DND-41 (cell line): ENCODE data around the gene PRR29.
"Not testable (repeated sequence)": the region's sequence is repeated elsewhere in the genome, so short reads cannot be mapped to it uniquely, and the experiment has no call there.

ENCODE experiments used
- ATAC-seq: fragments of 200-7000 bp; cut with Tn5 transposase; 3 replicates; pipeline ENCODE4 v1.9.1; 2021; ENCODE audit warnings: low read depth; ENCODE audit not compliant: insufficient read depth
- DNase-seq: peaks from one replicate; pipeline ENCODE4 v3.0.0-alpha.2; 2020
- H2AFZ ChIP-seq: 2 replicates; pipeline ENCODE4 v1.6.0; 2012; ENCODE audit warnings: low read depth, low read length
- H3K27ac ChIP-seq: 2 replicates; pipeline ENCODE4 v1.5.1; 2012; ENCODE audit warnings: low read length, inconsistent platforms
- H3K27me3 ChIP-seq: fragments of 200-600 bp; sonication (generic); 2 replicates; pipeline ENCODE4 v1.6.0; 2012; ENCODE audit warnings: low read length, mild to moderate bottlenecking, inconsistent platforms; ENCODE audit not compliant: insufficient read depth, poor library complexity
- H3K36me3 ChIP-seq: 2 replicates; pipeline ENCODE4 v1.5.1; 2012; ENCODE audit warnings: low read length, inconsistent platforms; ENCODE audit not compliant: insufficient read depth
- H3K4me1 ChIP-seq: 2 replicates; pipeline ENCODE4 v1.5.1; 2012; ENCODE audit warnings: mild to moderate bottlenecking, low read length; ENCODE audit not compliant: insufficient read depth
- H3K4me2 ChIP-seq: 2 replicates; pipeline ENCODE4 v1.6.0; 2012; ENCODE audit warnings: mild to moderate bottlenecking, moderate library complexity, low read length, inconsistent platforms; ENCODE audit not compliant: insufficient read depth
- H3K4me3 ChIP-seq, 2 experiments: fragments of 200-600 bp in 1 of 2; shearing (Covaris generic) in 1 of 2; 2 replicates each; pipeline ENCODE4 v1.5.1; 2012 to 2016; ENCODE audit warnings: inconsistent platforms in 2 of 2, low read length in 2 of 2, mild to moderate bottlenecking in 2 of 2, low read depth in 1 of 2, moderate library complexity in 1 of 2
- H3K79me2 ChIP-seq: 2 replicates; pipeline ENCODE4 v1.6.0; 2012; ENCODE audit warnings: low read length, inconsistent platforms; ENCODE audit not compliant: insufficient read depth
- H3K9ac ChIP-seq: 2 replicates; pipeline ENCODE4 v1.6.0; 2012; ENCODE audit warnings: low read depth, mild to moderate bottlenecking, inconsistent platforms, low read length, moderate library complexity
- H3K9me3 ChIP-seq: 2 replicates; pipeline ENCODE4 v1.5.1; 2012; ENCODE audit warnings: low read length, moderate library complexity, mild to moderate bottlenecking, inconsistent platforms; ENCODE audit not compliant: insufficient read depth, severe bottlenecking
- H4K20me1 ChIP-seq: 2 replicates; pipeline ENCODE4 v1.6.0; 2012; ENCODE audit warnings: low read length; ENCODE audit not compliant: insufficient read depth
- CTCF ChIP-seq: IDR thresholded peaks from 2 replicates; pipeline ENCODE4 v1.5.1; 2012; ENCODE audit warnings: borderline replicate concordance, low read length, moderate library complexity, mild to moderate bottlenecking; ENCODE audit not compliant: poor library complexity, severe bottlenecking; ENCODE audit errors: extremely low read depth
- EZH2 ChIP-seq: IDR thresholded peaks from 3 replicates; pipeline ENCODE4 v1.6.1; 2012; ENCODE audit warnings: borderline replicate concordance, low read depth, mild to moderate bottlenecking, moderate library complexity, low read length, inconsistent platforms; ENCODE audit not compliant: severe bottlenecking

The PRR29 gene

GRCh38 chr17:64005734-64006167 lies 7.6 kb downstream of the PRR29 start:
- H3K9ac ChIP-seq = no peak overlapping the region
- H3K27ac ChIP-seq = no peak overlapping the region
- no peak overlapping the region for H3K4me3 ChIP-seq
- DNase-seq (no peak), ATAC-seq (no peak)
- no peak overlapping the region for H2AFZ ChIP-seq
- no peaks in the 10 kb centered on the region for H3K27me3 ChIP-seq
- no peaks in the 10 kb centered on the region for H3K9me3 ChIP-seq
- H3K4me2 ChIP-seq = no peak overlapping the region
- H4K20me1 ChIP-seq = peaks cover 12% of the 10 kb centered on the region; the same call in 1 of the 2 replicates
- H3K36me3 ChIP-seq = peaks cover 40% of the 10 kb centered on the region
- TF ChIP-seq EZH2 = no peak
- TF ChIP-seq CTCF = no peak
- peaks cover 18% of the 10 kb centered on the region for H3K79me2 ChIP-seq
- no peaks in the 10 kb centered on the region for H3K4me1 ChIP-seq

GRCh38 chr17:64006361-64007088 lies 8.4 kb downstream of the PRR29 start:
- H3K4me2 ChIP-seq = no peak overlapping the region
- H3K4me1 ChIP-seq = no peaks in the 10 kb centered on the region
- no peaks in the 10 kb centered on the region for H3K27me3 ChIP-seq
- peaks cover 12% of the 10 kb centered on the region; the same call in 1 of the 2 replicates for H4K20me1 ChIP-seq
- H3K27ac ChIP-seq = 0 out of 2 replicates have a peak overlapping the region, but pooled peaks have one; percentile 26
- H3K36me3 ChIP-seq = peaks cover 40% of the 10 kb centered on the region
- H3K9me3 ChIP-seq = no peaks in the 10 kb centered on the region
- no peak overlapping the region for H3K4me3 ChIP-seq
- ATAC-seq (no peak), DNase-seq (no peak)
- TF ChIP-seq CTCF (no peak), EZH2 (no peak)
- peaks cover 18% of the 10 kb centered on the region for H3K79me2 ChIP-seq
- H2AFZ ChIP-seq = no peak overlapping the region
- no peak overlapping the region for H3K9ac ChIP-seq

GRCh38 chr17:64007089-64007837 lies 9.1 kb downstream of the PRR29 start:
- not testable (repeated sequence) for ATAC-seq, H3K27me3 ChIP-seq, H3K9ac ChIP-seq, H3K9me3 ChIP-seq, H3K4me1 ChIP-seq, H2AFZ ChIP-seq, H3K4me3 ChIP-seq, H3K4me2 ChIP-seq, DNase-seq
- peaks cover 12% of the 10 kb centered on the region; the same call in 1 of the 2 replicates for H4K20me1 ChIP-seq
- 0 out of 2 replicates have a peak overlapping the region, but pooled peaks have one; percentile 26 for H3K27ac ChIP-seq
- H3K36me3 ChIP-seq = peaks cover 39% of the 10 kb centered on the region
- H3K79me2 ChIP-seq = peaks cover 24% of the 10 kb centered on the region

GRCh38 chr17:64007838-64008282 lies 9.7 kb downstream of the PRR29 start:
- Histone ChIP-seq H3K27ac (no peak overlapping the region), H3K4me2 (no peak overlapping the region), H3K79me2 (peaks cover 30% of the 10 kb centered on the region), H3K27me3 (no peaks in the 10 kb centered on the region), H3K4me1 (no peaks in the 10 kb centered on the region), H3K9ac (no peak overlapping the region), H3K9me3 (no peaks in the 10 kb centered on the region), H4K20me1 (peaks cover 12% of the 10 kb centered on the region; the same call in 1 of the 2 replicates), H3K4me3 (no peak overlapping the region), H3K36me3 (peaks cover 34% of the 10 kb centered on the region), H2AFZ (no peak overlapping the region)
- no peak for DNase-seq
- TF ChIP-seq EZH2 (no peak), CTCF (no peak)
- no peak for ATAC-seq
